GM18526 (cell line): ENCODE data around the gene GALNT2.

ENCODE experiments used
- POLR2A ChIP-seq: IDR thresholded peaks from 3 replicates; pipeline ENCODE4 v1.6.1; 2011; ENCODE audit not compliant: insufficient read length; ENCODE audit errors: extremely low read depth

The GALNT2 gene

DNA sequence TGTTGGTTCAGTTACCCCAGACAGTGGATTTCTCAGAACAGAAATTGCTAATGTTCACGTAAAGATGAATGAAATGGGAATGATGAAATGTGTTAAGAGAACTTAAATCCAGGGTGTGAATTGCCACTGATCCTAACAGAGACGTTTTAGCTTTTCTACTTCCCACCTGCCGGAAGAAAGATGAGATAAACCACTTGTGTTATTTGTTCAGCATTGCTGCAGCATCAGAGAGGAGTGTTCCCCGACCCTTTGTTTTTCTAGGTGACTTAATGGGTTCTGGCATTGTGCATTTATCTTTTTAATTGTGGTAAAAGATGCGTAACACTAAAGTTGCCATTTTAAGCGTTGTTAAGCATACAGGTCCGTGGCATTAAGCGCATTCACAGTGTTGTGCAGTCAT, 122.3 kb downstream of the GALNT2 start:
- no peak for TF ChIP-seq POLR2A

DNA sequence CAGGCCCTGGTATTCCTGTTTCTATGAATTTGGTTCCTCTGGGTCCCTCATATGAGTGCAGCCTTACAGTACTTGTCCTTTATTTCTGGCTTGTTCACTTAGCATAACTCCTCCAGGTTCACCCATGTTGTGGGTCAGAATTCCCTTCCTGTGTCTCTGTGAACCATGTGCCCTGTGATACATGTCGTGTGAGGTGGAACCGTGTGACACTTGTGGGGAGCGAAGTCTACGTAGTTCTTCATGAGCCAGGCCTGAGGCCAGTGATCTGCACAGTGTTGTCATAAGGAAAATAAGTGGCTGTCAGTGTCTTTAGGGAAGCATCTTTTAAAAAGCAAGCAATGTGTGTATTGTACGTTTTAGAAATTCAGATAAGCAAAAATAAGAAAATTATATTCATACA, 122.8 kb downstream of the GALNT2 start:
- no peak for TF ChIP-seq POLR2A

DNA sequence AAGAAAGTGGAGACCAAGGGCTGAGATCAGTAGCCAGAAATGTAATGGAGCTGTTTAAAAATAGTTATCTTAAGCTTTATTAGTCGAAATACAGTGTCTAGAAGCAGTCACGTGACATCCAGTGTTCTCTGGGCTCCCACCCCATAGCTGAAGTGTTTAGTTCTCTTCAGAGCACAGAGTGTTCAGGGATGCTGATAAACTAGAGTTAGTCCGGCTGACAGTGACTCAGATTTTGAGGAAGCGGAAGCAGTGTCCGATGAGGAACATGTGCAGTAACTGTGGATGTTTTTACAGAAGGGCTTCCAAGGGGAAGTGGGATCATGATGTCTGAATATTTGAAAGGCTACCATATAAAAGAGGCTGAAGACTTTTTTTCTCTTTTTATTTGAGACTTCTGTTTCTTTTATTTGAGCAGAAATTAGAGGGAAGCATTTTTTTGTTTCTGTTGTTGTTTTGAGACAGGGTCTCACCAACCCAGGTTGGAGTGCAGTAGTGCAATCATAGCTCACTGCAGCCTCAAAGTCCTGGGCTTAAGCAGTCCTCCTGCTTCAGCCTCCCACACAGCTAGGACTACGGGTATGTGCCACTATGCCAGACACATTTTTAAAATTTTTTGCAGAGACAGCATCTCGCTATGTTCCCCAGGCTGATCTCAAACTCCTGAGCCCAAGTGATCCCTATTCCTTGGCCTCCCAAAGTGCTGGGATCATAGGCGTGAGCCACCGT, 124.2 kb downstream of the GALNT2 start:
- TF ChIP-seq POLR2A, result no peak

DNA sequence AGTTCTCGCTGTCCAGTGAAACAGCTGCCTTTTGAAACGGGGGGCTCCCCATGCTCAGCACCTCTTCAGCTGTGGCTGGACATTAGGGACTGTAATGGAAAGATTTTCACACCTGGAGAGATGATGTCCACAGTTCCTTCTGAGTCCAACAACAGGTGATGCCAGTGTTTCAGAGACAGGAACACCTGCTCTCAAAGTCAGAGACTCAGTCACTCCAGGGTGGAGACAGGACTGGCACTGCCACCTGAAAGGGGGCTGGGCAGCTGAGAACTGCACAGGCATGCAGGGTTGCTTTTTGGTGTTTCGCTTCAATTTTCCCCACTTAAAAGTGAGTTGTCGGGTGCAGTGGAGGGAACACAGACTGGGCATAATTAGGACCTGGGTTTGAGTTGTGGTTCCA, 124.8 kb downstream of the GALNT2 start:
- no peak for TF ChIP-seq POLR2A

DNA sequence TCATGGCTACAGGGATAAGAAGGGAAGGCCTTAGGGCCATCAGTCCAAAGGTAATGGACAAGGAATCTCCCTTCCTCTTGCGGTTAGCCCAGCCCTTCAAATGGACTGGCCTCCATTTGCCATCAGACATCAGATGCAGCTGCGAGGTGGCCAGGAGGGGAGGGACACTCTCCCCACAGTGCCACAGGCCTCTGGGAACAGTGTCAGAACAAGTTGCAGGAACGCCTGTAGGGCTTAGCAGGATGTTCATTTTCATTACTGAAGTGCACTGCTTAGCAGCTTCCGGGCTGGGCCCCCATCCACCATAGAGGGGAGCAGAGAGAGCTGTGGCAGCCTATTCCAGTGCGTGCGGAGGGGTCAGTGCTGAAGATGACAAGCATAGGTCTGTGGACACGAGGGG, 127.5 kb downstream of the GALNT2 start:
- no peak for TF ChIP-seq POLR2A

DNA sequence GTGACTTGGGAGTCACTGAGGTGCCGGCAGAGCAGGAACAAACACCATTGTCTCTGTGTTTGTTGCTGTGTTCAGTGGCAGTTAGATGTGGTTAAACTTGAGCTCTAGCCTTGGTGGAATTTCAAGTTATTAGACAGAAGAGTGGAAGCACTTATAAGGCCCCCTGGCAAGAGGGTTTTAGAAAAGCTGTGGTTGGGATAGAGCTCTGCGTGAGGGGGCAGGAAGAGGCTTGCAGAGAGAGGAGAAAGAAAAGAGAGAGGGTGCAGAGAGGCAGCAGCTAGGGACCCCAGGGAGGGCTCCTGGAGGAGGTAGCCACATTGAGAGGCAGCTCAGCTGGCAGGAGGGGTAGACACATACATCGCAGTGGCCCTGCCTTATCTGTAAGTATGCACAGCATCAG, 128.2 kb downstream of the GALNT2 start:
- no peak for TF ChIP-seq POLR2A

DNA sequence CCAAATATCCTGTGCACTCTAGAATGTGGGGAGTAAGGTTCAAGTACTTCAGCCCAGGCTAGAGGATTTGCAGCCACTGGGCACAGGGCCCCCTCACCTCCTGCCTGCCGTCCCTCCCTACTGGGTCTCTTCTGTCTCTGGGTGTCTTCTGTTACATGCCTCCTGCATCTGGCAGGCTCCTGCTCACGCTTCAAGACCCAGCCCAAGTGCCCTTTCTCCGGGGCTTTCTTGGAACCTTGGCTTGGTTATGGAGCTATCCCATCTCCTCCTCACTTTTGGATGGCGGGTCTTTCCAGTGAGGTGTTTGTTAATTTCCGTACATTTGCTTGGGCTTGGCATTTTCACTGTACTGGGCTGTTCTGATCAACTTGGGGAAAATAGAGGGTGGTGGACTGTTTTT, 129.0 kb downstream of the GALNT2 start:
- no peak for TF ChIP-seq POLR2A

DNA sequence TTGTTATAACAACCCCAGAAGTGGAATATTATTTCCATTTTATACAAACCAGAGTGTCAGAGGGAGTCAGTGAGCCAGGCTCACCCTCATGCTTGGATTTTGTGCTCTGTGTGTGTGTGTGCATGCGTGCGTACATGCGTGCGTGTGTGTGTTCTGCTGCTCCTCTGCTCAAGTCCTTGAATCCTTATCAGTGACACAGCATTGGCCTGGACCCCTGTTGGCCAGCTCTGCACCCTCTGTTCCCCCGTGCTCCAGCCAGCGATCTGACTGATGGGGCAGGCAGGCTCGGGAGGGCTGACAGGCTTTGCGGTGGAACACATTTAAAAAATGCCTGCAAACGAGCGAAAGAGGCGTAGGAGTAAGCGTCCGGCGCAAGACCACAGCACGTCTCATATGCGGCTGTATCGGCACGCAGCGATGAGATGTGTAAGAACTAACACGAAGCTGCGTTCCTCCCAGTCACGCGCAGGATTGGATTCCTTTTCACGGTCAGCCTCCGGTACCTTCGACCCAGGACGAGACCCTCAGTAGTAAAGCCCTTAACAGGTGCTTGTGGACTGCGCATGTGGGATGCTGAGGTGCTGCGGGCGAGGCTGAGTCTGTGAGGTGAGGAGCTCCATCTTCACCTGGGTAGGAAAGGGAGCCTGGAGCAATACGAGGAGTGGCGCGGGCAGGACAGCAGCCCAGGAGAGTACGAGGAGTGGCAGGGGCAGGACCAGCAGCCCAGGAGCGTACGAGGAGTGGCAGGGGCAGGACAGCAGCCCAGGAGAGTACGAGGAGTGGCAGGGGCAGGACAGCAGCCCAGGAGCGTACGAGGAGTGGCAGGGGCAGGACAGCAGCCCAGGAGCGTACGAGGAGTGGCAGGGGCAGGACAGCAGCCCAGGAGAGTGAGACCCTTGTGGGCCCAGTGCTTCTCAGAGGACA, 130.9 kb downstream of the GALNT2 start:
- no peak for TF ChIP-seq POLR2A

DNA sequence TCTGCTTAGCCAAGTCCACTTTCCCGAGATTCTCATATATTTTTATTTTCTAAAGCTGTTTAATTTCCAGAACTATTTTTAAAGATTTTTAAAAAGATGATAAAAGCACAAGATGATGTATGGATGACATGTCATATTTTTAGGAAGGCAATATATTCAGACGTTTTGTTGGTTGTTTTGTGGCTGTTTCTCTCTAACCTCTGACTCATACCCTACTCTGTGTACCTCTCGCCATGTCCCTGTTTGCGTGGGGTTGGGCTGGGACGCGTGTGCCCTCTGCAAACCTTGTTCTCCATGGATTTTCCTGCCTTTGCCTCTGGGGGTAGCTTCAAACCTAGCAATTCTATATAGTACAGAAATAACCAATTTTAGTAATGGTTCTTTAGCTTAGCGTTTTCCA, 132.0 kb downstream of the GALNT2 start:
- no peak for TF ChIP-seq POLR2A

DNA sequence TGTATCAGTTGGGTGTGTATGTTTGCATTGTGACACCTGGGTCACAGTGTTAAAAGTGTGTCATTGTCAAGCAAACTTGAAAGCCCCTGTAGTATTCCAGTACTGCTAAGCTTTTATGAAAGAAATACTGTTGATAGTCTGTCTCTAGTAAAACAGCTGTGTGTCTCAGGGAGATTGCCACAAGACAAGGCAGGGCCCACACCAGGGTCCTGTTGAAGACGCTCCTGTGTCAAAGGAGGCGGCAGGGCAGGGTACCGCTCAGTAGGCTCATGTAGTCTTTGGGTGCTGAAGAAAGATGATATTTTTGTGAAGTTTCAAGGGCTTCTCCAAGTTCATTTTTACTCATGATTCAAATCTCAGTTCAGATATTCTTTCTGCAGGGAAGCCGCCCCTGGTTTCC, 132.5 kb downstream of the GALNT2 start:
- TF ChIP-seq POLR2A, result no peak

DNA sequence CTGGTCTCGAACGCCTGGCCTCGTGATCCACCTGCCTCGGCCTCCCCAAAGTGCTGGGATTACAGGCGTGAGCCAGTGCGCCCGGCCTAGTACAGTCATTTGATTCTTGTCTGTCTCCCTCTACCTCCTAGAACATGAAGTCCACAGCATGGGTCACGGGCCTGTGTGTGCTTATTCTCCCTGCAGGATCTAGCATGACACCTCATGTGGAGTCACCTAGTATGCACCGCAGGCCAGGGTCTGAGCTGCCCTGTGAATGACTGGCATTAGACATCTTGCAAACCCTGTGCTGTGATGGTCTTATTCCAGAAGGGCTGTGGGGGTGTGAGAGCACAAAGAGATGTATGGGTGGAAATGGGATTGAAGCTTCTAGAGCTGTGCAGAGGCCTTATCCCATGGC, 133.2 kb downstream of the GALNT2 start:
- no peak for TF ChIP-seq POLR2A

DNA sequence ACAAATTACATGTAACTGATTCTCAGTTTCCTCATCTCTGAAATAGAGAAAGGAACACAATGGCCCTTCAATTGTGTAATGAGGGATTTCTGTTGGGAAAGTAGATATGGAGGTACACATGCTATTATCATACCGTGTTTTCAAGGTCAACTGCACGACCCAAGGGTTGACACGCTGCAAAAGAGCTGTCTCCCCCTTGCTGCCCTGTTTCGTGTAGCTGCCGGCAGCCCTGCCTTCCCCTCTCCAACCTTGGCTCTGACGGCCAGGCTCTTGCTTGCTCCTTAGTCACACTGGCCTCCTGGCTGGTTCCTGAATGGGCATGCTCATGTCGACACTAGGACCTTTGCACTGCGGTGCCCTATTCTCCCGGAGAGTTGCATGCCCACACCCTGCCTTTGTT, 134.4 kb downstream of the GALNT2 start:
- no peak for TF ChIP-seq POLR2A

DNA sequence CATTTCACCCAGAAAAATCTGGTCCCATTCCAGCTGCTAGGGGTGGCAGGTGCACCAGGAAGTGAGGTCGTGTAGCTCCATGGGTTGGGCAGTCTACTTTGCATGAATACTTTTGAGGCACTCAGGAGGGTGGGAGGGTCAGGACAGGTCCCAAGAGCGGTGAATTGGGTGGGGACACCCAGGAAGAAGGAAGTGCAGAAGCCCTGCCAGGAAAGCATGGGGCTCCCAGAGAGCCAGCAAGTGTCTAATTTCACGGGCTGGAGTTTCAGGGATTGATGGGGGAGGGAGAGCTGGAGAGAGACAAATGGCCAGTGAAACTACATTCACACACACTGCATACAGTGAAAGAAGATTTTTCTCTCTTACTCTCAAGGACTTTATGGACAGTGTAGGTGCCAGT, 137.8 kb downstream of the GALNT2 start:
- TF ChIP-seq POLR2A, result no peak

DNA sequence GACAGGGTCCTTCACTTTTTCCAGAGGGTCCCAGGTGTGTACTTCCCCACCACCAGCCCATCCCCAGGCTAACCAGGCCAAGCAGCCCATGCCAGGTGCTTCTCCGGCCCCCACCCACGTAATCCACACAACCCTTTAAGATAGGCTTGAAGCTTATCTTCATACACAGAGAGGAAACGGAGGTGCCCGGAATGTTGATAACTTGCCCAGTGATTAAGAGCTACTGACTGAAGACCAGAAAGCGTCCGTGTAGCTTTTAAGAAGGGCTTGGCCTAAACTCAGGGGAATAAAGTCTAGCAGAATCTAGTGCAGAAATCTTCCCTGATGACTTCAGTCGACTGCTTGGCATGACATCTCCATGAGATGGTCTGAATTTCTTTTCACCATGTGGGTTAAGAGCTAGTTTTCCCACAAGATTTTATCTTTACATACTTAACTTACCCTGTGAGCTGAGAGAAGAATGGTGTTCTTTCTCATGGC, 138.7 kb downstream of the GALNT2 start:
- TF ChIP-seq POLR2A, result no peak

DNA sequence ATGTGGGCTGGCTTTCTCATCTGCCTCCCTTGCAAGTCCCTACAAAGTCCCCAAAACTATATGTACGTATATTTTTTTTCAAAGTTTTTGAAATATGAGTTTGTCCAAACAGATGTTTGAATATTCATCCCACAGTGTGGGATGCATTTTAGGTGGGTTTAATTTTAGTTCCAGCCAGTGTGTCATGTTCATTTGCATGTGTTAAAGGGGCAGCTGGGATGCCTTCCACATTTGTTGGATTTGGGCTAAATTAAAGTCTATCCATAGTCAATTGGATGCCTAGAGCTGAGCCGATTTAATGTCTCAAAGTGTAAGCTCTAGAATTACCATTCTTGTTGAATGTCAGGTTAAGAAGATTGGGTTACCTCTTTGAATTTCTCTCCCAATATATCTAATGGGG, 139.2 kb downstream of the GALNT2 start:
- TF ChIP-seq POLR2A, result no peak

DNA sequence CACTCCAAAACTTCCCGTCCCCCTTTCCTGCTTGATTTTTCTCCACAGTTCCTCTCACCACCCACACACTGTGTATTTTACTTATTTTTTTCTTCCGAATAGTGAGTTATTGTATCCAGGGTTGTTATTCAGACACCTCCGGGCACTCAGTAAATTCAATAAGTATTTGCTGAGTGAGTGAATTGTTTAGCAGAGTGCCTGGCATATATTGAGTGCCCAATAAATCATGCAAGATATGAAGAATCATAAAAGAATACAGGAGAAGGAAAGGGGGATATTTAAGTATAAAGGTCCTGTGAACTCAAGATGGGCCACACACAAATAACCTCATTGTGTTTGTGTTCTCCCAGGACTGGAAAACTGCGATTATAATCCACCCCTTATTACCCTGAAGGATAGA, 139.9 kb downstream of the GALNT2 start:
- no peak for TF ChIP-seq POLR2A
